ENCODE results near the gene MAIP1.

MAIP1 gene

GRCh38 chr2:199950396-199950795 is 5.0 kb upstream of the MAIP1 start:
- DNase-seq (ENCODE audit: low read depth in 2 of 2) = no peak

DNA sequence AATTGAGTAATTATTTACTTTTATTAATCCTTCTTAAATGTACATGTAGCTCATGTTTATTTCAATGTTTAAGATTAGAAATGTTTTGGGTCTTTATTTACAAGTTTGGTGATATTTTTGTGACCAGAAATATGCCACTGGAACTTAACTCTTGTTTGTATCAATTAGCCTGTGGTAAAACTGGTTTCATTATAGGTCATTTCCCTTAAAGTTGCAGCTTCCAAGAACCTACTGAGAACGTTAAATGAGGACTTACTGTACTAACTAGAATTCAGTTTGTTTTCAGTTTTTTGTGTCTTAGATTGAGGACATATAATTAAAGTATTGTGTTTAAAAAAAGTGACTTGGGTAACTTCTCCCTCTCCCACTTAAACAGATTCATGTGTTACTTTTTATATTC is 4.4 kb upstream of the MAIP1 start:
- no peak for DNase-seq (ENCODE audit: low read depth in 2 of 2)

DNA sequence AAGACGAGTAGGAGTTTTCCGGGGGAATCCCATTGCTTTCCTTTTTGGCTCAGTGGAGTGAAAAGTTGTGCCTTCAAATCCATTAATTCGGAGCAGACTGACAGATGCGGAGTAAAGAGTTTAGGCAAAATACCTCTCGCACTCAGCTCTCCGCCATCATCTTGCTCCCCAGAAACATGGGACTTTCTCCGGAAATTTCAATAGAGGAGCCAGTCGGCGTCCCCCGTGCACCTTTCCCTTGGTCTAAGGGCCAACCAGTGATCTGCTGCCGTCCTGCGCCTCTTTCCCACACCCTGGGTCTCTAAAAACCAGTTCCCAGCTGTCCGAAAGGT is 409 bp upstream of the MAIP1 start:
- DNase-seq (ENCODE audit: low read depth in 2 of 2) = no peak

- DNase-seq (ENCODE audit: low read depth in 2 of 2) = no peak
These were observed 639 bp downstream of the MAIP1 start for GRCh38 chr2:199956062-199956380.

GRCh38 chr2:199958014-199958413 is 2.6 kb downstream of the MAIP1 start:
- no peak for DNase-seq (ENCODE audit: low read depth in 2 of 2)

- no peak for DNase-seq (ENCODE audit: low read depth in 2 of 2)
These were observed 6.8 kb downstream of the MAIP1 start for GRCh38 chr2:199962203-199962602.

DNA sequence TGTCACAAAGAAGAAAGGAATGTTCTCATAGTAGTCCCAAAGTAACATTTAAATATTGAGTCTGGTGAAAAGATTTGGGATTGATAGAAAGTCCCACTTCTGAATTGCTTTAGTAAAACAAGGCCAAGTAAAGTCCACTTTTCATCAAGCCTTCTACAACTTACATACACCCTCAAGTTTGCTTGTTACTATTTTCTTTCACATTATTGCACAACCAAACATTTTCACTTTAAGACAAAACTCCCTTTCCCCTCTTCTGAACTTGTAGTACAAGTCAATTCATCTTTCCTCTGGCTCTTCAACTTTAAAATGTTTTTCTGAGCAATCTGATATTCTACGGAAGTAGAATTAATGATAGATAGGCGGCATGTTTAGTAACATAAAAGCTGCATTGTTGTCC is 11.0 kb downstream of the MAIP1 start:
- no peak for DNase-seq (ENCODE audit: low read depth in 2 of 2)

- no peak for DNase-seq (ENCODE audit: low read depth in 2 of 2)
These were observed 11.6 kb downstream of the MAIP1 start for GRCh38 chr2:199966976-199967375.

DNA sequence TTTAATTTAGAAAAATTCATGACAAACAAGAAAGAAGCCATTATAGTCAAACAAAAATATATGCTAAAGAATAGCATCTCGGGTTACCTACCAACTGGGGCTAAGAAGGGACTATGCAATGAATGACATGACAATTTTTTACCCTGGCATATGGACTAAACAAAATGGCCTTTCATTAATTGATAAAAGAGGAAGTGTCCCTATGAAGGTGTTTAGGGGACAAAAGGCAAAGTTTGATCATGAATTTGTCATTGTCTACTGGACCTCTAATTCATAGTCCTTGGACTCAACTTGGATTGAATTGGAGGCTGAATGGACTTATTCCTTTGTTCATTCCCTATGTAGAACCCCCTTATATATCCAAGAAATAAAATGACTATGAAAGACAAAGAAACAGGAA is 12.7 kb downstream of the MAIP1 start:
- DNase-seq (ENCODE audit: low read depth in 2 of 2) = no peak

GRCh38 chr2:199972088-199972626 is 16.8 kb downstream of the MAIP1 start:
- DNase-seq (ENCODE audit: low read depth in 2 of 2) = no peak

GRCh38 chr2:199973703-199974102 is 18.3 kb downstream of the MAIP1 start:
- no peak for DNase-seq (ENCODE audit: low read depth in 2 of 2)

GRCh38 chr2:199975273-199975895 is 20.0 kb downstream of the MAIP1 start:
- DNase-seq (ENCODE audit: low read depth in 2 of 2) = no peak

DNA sequence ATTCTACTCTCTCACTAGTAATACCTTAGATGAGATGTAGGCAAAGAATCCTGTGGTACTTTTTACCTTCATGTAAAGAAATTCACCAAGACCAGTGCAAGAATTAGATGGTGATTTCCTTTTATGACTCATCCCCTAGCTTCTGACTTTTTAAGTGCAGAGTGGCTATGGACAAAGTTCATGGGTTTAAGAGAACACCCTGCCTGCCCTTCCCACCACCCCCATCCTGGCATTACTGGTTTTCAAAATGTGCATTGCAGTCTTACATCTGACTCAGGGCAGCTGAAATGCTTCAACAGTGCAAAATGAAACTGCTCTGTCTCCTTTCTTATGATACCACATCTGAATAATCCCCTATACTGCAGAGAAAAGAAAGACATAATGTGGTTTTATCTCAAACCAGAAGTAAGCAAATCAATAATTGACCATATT is 22.6 kb downstream of the MAIP1 start:
- peak in 1 of 2 donors; percentile 8 for DNase-seq (ENCODE audit: low read depth in 2 of 2)

DNA sequence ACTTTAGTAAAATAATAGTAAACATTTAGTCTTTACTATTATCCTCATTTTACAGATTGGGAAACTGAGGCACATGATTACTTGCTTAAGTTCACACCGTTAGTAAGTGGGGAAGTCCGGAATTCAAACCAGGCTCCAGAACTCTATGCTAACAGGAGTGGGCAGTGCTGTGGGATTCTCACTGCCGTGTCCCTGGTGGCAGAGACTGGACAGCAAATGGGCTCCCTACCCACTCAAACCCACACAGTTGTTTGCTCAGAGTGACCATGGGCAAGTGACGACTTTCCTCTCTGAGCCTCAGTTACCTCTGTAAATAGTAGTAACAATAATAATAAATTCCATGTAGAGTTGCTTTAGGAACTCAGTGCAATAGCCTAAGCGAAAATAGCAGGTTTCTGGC is 24.0 kb downstream of the MAIP1 start:
- no peak for DNase-seq (ENCODE audit: low read depth in 2 of 2)

GRCh38 chr2:199979832-199980628 is 24.6 kb downstream of the MAIP1 start:
- DNase-seq (ENCODE audit: low read depth in 2 of 2) = peak; percentile 76 to 86

- DNase-seq (ENCODE audit: low read depth in 2 of 2) = no peak
These were observed 26.9 kb downstream of the MAIP1 start for GRCh38 chr2:199982126-199982843.

GRCh38 chr2:199983534-199983933 is 28.2 kb downstream of the MAIP1 start:
- DNase-seq (ENCODE audit: low read depth in 2 of 2) = no peak

DNA sequence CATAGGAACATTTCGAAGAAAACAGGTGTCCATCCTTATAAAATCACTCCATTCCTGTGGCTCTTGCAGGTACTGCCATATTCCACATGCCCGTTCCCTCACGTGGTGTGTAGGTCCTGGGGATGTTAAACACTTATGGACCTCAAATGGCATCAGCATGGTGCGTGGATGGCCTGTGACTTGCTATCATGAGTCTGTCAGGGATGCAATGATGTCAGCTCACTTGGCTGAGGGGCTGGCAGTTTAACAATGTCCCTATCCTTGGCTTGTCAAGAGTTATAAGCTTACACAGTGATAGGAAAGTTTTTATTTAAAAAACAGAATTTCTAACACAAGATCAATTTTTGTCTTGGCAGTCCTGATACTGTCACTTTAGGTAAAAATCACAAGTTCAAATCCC is 28.8 kb downstream of the MAIP1 start:
- no peak for DNase-seq (ENCODE audit: low read depth in 2 of 2)

DNA sequence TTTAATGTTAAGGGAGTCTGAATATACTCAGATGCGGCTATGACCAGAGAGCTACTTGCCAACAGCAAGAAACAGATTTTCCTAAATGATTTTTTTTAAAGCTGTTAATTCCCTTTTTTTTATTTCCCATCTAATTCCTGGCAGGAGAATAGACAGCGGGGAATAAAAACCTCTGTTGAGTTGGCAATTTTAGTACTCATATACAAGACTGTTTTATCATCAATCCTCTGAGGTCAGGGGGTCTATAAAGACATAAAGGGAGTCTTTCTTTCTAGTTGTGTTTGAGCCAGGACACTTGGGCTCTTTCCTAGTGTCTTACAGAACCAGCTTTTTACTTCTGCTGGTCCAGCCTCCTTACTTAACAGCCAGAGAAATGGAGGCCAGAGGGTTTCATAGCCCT is 29.4 kb downstream of the MAIP1 start:
- no peak for DNase-seq (ENCODE audit: low read depth in 2 of 2)

GRCh38 chr2:199985625-199986207 is 30.3 kb downstream of the MAIP1 start:
- peak; percentile 35 to 41 for DNase-seq (ENCODE audit: low read depth in 2 of 2)

DNA sequence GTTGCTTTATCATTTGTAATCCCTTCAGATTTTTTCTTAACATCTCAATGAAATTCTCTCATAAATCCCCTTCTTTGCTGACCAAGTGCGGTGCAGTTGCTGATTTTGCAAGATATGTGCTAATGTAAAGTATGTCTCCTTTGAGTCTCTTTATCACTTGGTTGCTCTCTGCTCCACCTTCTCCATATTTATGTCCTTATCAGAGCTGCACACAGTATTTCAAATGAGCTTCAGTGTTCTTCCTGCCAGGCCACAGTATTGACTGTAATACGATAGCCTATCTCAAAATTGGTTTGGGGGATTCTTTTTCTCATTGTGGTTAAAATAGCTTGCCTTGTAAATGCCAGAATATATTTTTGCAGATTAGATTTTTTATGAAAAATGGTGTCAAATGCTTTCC is 32.2 kb downstream of the MAIP1 start:
- no peak for DNase-seq (ENCODE audit: low read depth in 2 of 2)

- no peak for DNase-seq (ENCODE audit: low read depth in 2 of 2)
These were observed 32.8 kb downstream of the MAIP1 start for GRCh38 chr2:199988151-199988550.
